Neural cell (in vitro differentiated cells): Measurements from ENCODE around the gene TMEM236.

ENCODE experiments used
- EP300 ChIP-seq: fragments of 450-650 bp; conservative IDR thresholded peaks from 2 replicates; pipeline ENCODE4 v1.6.1; 2014; ENCODE audit warnings: antibody characterized with exemption, mild to moderate bottlenecking, moderate library complexity; ENCODE audit not compliant: poor library complexity, severe bottlenecking
- EZH2 ChIP-seq: fragments of 200-600, 300-800 bp; shearing (Covaris generic), sonication (generic); IDR thresholded peaks from 2 replicates; pipeline ENCODE4 v1.6.1; 2014; ENCODE audit warnings: antibody characterized with exemption, low read length, borderline replicate concordance, mild to moderate bottlenecking; ENCODE audit not compliant: insufficient read depth, poor library complexity, severe bottlenecking
- MXI1 ChIP-seq: fragments of 450-650 bp; conservative IDR thresholded peaks from 2 replicates; pipeline ENCODE4 v1.6.1; 2014; ENCODE audit warnings: antibody characterized with exemption, mild to moderate bottlenecking; ENCODE audit not compliant: poor library complexity, severe bottlenecking
- POLR2AphosphoS5 ChIP-seq: IDR thresholded peaks from 2 replicates; pipeline ENCODE4 v1.6.1; 2012
- RAD21 ChIP-seq: fragments of 450-650 bp; conservative IDR thresholded peaks from 2 replicates; pipeline ENCODE4 v1.6.1; 2014; ENCODE audit warnings: antibody characterized with exemption, mild to moderate bottlenecking, moderate library complexity
- SMC3 ChIP-seq: fragments of 450-650 bp; conservative IDR thresholded peaks from 2 replicates; pipeline ENCODE4 v1.6.1; 2014; ENCODE audit warnings: antibody characterized with exemption, mild to moderate bottlenecking, moderate library complexity; ENCODE audit not compliant: poor library complexity
- TAF1 ChIP-seq: IDR thresholded peaks from 2 replicates; pipeline ENCODE4 v1.6.1; 2012; ENCODE audit warnings: low read depth
- TF ChIP-seq, protein P1 (sequence below): fragments of 450-650 bp; IDR thresholded peaks from 2 replicates; pipeline ENCODE4 v1.5.1; 2014; ENCODE audit warnings: antibody characterized with exemption, mild to moderate bottlenecking, moderate library complexity; ENCODE audit not compliant: poor library complexity, severe bottlenecking
- TF ChIP-seq, protein P2 (sequence below): IDR thresholded peaks from 2 replicates; pipeline ENCODE4 v1.6.1; 2012; ENCODE audit warnings: borderline replicate concordance

DNA sequence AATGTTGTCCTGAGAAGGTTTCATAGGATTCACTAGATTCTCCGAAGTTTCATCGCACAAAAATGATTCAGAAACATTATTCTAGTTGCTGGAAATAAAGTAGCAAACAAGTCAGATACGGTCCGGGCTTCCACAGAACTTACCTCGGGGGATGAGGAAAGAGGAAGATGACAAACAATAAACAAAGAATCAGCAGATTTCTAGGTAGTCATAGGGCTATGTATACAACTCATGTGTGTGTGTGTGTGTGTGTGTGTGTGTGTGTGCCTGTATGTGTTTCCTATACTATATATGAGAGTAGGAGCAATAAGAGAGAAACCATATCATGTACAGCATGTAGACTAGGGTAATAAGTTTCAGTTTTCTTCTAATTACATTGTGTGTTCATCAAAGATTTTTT is 16.5 kb downstream of the TMEM236 start:
- TF ChIP-seq, protein P1, sequence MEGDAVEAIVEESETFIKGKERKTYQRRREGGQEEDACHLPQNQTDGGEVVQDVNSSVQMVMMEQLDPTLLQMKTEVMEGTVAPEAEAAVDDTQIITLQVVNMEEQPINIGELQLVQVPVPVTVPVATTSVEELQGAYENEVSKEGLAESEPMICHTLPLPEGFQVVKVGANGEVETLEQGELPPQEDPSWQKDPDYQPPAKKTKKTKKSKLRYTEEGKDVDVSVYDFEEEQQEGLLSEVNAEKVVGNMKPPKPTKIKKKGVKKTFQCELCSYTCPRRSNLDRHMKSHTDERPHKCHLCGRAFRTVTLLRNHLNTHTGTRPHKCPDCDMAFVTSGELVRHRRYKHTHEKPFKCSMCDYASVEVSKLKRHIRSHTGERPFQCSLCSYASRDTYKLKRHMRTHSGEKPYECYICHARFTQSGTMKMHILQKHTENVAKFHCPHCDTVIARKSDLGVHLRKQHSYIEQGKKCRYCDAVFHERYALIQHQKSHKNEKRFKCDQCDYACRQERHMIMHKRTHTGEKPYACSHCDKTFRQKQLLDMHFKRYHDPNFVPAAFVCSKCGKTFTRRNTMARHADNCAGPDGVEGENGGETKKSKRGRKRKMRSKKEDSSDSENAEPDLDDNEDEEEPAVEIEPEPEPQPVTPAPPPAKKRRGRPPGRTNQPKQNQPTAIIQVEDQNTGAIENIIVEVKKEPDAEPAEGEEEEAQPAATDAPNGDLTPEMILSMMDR, result no peak
- TF ChIP-seq POLR2AphosphoS5 (no peak), EP300 (no peak), EZH2 (no peak), TAF1 (no peak), RAD21 (no peak), SMC3 (no peak), MXI1 (no peak)
- TF ChIP-seq, protein P2, sequence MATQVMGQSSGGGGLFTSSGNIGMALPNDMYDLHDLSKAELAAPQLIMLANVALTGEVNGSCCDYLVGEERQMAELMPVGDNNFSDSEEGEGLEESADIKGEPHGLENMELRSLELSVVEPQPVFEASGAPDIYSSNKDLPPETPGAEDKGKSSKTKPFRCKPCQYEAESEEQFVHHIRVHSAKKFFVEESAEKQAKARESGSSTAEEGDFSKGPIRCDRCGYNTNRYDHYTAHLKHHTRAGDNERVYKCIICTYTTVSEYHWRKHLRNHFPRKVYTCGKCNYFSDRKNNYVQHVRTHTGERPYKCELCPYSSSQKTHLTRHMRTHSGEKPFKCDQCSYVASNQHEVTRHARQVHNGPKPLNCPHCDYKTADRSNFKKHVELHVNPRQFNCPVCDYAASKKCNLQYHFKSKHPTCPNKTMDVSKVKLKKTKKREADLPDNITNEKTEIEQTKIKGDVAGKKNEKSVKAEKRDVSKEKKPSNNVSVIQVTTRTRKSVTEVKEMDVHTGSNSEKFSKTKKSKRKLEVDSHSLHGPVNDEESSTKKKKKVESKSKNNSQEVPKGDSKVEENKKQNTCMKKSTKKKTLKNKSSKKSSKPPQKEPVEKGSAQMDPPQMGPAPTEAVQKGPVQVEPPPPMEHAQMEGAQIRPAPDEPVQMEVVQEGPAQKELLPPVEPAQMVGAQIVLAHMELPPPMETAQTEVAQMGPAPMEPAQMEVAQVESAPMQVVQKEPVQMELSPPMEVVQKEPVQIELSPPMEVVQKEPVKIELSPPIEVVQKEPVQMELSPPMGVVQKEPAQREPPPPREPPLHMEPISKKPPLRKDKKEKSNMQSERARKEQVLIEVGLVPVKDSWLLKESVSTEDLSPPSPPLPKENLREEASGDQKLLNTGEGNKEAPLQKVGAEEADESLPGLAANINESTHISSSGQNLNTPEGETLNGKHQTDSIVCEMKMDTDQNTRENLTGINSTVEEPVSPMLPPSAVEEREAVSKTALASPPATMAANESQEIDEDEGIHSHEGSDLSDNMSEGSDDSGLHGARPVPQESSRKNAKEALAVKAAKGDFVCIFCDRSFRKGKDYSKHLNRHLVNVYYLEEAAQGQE, result no peak
